ENCODE data around the gene EIF4A3.

- TF ChIP-seq CREM (IDR thresholded peaks at IDR 0.05; ENCODE audit: low read depth) (no peak), FOS (IDR thresholded peaks at IDR 0.05; ENCODE audit: borderline replicate concordance, extremely low read depth, insufficient read length) (no peak), RFX5 (IDR thresholded peaks at IDR 0.05; ENCODE audit: low read depth, low read length) (no peak), KDM1A (IDR thresholded peaks at IDR 0.05; ENCODE audit: borderline replicate concordance) (no peak), SMC3 (IDR thresholded peaks at IDR 0.05; ENCODE audit: borderline replicate concordance, low read length) (no peak), BACH1 (IDR thresholded peaks at IDR 0.05; ENCODE audit: borderline replicate concordance) (no peak), TCF12 (IDR thresholded peaks at IDR 0.05; ENCODE audit: low read depth, low read length) (no peak), SUPT20H (IDR thresholded peaks at IDR 0.05; ENCODE audit: borderline replicate concordance, control insufficient read depth, low read depth, low read length) (no peak), GABPA (IDR thresholded peaks at IDR 0.05; ENCODE audit: low read depth) (no peak), MAX (IDR thresholded peaks at IDR 0.05; ENCODE audit: low read depth, low read length) (no peak)
- TF ChIP-seq, protein P1, sequence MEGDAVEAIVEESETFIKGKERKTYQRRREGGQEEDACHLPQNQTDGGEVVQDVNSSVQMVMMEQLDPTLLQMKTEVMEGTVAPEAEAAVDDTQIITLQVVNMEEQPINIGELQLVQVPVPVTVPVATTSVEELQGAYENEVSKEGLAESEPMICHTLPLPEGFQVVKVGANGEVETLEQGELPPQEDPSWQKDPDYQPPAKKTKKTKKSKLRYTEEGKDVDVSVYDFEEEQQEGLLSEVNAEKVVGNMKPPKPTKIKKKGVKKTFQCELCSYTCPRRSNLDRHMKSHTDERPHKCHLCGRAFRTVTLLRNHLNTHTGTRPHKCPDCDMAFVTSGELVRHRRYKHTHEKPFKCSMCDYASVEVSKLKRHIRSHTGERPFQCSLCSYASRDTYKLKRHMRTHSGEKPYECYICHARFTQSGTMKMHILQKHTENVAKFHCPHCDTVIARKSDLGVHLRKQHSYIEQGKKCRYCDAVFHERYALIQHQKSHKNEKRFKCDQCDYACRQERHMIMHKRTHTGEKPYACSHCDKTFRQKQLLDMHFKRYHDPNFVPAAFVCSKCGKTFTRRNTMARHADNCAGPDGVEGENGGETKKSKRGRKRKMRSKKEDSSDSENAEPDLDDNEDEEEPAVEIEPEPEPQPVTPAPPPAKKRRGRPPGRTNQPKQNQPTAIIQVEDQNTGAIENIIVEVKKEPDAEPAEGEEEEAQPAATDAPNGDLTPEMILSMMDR (IDR thresholded peaks at IDR 0.05 in 2 of 3, conservative IDR thresholded peaks at IDR 0.05 in 1 of 3; ENCODE audit: control insufficient read depth in 2 of 3, extremely low read depth in 1 of 3, insufficient read depth in 1 of 3, low read depth in 3 of 3, low read length in 3 of 3): no peak
- TF ChIP-seq, protein P2, sequence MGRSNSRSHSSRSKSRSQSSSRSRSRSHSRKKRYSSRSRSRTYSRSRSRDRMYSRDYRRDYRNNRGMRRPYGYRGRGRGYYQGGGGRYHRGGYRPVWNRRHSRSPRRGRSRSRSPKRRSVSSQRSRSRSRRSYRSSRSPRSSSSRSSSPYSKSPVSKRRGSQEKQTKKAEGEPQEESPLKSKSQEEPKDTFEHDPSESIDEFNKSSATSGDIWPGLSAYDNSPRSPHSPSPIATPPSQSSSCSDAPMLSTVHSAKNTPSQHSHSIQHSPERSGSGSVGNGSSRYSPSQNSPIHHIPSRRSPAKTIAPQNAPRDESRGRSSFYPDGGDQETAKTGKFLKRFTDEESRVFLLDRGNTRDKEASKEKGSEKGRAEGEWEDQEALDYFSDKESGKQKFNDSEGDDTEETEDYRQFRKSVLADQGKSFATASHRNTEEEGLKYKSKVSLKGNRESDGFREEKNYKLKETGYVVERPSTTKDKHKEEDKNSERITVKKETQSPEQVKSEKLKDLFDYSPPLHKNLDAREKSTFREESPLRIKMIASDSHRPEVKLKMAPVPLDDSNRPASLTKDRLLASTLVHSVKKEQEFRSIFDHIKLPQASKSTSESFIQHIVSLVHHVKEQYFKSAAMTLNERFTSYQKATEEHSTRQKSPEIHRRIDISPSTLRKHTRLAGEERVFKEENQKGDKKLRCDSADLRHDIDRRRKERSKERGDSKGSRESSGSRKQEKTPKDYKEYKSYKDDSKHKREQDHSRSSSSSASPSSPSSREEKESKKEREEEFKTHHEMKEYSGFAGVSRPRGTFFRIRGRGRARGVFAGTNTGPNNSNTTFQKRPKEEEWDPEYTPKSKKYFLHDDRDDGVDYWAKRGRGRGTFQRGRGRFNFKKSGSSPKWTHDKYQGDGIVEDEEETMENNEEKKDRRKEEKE (IDR thresholded peaks at IDR 0.05): no peak
Observed at GRCh38 chr17:80122026-80122575, 24.8 kb downstream of the EIF4A3 start.
